T-helper 2 cell (primary cell): ENCODE data around the gene HMSD.

Source experiments
- DNase-seq, 5 experiments: peaks; one replicate each; pipeline versions ENCODE4 v3.0.0 to v3.0.0-alpha.2; 2012 to 2022

HMSD gene

GRCh38 chr18:63960891-63961290 lies 11.8 kb downstream of the HMSD start:
- no peak for DNase-seq

GRCh38 chr18:63961435-63961980 lies 12.4 kb downstream of the HMSD start:
- DNase-seq = no peak

GRCh38 chr18:63962137-63962536 lies 13.0 kb downstream of the HMSD start:
- DNase-seq = no peak

- peak in 3 of 5 experiments; percentile 24 to 69 (median 34) for DNase-seq
These were observed 14.6 kb downstream of the HMSD start for GRCh38 chr18:63963615-63964256.

GRCh38 chr18:63964908-63965307 lies 15.8 kb downstream of the HMSD start:
- DNase-seq = no peak

- no peak for DNase-seq
These were observed 16.7 kb downstream of the HMSD start for GRCh38 chr18:63965716-63966330.

- peak; percentile 58 to 92 (median 67) for DNase-seq
These were observed 21.1 kb downstream of the HMSD start, which contains the start of gene SERPINB8 for GRCh38 chr18:63969942-63970808. SERPINB8 (plus strand) TSS chr18:63970081; CDS start chr18:63978309, 8,228 bp downstream.

- DNase-seq = no peak
These were observed 21.7 kb downstream of the HMSD start for GRCh38 chr18:63970809-63971205.

GRCh38 chr18:63971320-63972001 lies 22.4 kb downstream of the HMSD start:
- no peak for DNase-seq

GRCh38 chr18:63972002-63972376 lies 22.9 kb downstream of the HMSD start:
- DNase-seq = no peak

GRCh38 chr18:63974991-63975390 lies 25.9 kb downstream of the HMSD start:
- peak in 1 of 5 experiments; percentile 33 for DNase-seq

GRCh38 chr18:63975628-63976027 lies 26.5 kb downstream of the HMSD start:
- no peak for DNase-seq

GRCh38 chr18:63977040-63977439 lies 27.9 kb downstream of the HMSD start:
- peak in 1 of 5 experiments; percentile 26 for DNase-seq

- DNase-seq = peak in 2 of 5 experiments; percentile 20 to 63
These were observed 30.4 kb downstream of the HMSD start for GRCh38 chr18:63979409-63979920.

GRCh38 chr18:63980027-63980426 lies 30.9 kb downstream of the HMSD start:
- DNase-seq = no peak

- DNase-seq = peak in 1 of 5 experiments; percentile 44
These were observed 31.9 kb downstream of the HMSD start for GRCh38 chr18:63980896-63981460.

GRCh38 chr18:63981719-63982118 lies 32.6 kb downstream of the HMSD start:
- DNase-seq = peak in 1 of 5 experiments; percentile 52

- DNase-seq = no peak
These were observed 33.3 kb downstream of the HMSD start for GRCh38 chr18:63982361-63982760.

GRCh38 chr18:63986885-63987284 lies 37.8 kb downstream of the HMSD start:
- DNase-seq = no peak

- DNase-seq = no peak
These were observed 38.6 kb downstream of the HMSD start for GRCh38 chr18:63987743-63988142.

GRCh38 chr18:63992751-63993150 lies 43.6 kb downstream of the HMSD start:
- DNase-seq = peak in 1 of 5 experiments; percentile 60
